ENCODE data around the gene CD9. TPM values are rescaled to one million over a fixed set of nuclear protein-coding genes. Genes with fewer than 3 reads are reported as not detected.
"Not testable (repeated sequence)": the region's sequence is repeated elsewhere in the genome, so short reads cannot be mapped to it uniquely, and the experiment has no call there.

CD9 gene
- total and polyA plus RNA-seq, 2 of the 8 experiments (the other 6 are each of a cell fraction or from before 2014, with no cell fraction given) = 168 to 319 TPM

DNA sequence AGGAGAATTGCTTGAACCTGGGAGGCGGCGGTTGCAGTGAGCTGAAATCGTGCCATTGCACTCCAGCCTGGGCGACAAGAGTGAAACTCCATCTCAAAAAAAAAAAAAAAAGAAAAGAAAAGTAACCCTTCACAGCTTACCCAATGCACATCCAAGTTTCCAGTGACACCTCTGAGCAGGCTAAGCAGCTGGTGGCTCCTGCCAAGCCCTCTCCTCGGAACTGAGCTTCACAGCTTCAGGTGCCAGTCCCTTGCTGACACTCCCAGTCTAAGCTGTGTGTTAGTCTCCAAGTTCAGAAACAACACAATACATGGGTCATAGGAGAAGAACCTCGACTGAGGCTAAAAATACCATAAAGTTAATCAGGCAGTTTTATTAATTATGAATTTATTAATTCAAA lies 7.9 kb downstream of the CD9 start (continued):
- no peak for TF ChIP-seq CTBP2 (IDR thresholded peaks at IDR 0.05; ENCODE audit: borderline replicate concordance, insufficient read depth, insufficient read length, low read length)
- no peak for TF ChIP-seq POLR2A (IDR thresholded peaks at IDR 0.05; ENCODE audit: control extremely low read depth in 1 of 2, low read depth in 2 of 2, low read length in 2 of 2)
- TF ChIP-seq JUND (IDR thresholded peaks at IDR 0.05; ENCODE audit: low read length) = no peak
- no peak for TF ChIP-seq EP300 (IDR thresholded peaks at IDR 0.05; ENCODE audit: borderline replicate concordance in 1 of 2, low read depth in 2 of 2, low read length in 2 of 2)

- H4K91ac ChIP-seq (replicated peaks; ENCODE audit: insufficient read length, low read length); DNase-seq (ENCODE audit: low read depth in 1 of 2, low spot score in 2 of 2); H3K56ac ChIP-seq (replicated peaks; ENCODE audit: insufficient read length, low read depth, low read length); H4K20me1 ChIP-seq (replicated peaks in 1 of 2; ENCODE audit: control insufficient read depth in 1 of 2, insufficient read depth in 2 of 2, low read length in 2 of 2); FAIRE-seq; H2AFZ ChIP-seq (ENCODE audit: low read length); H4K8ac ChIP-seq (ENCODE audit: extremely low read depth, insufficient read depth, low read length); H3K9ac ChIP-seq (replicated peaks in 1 of 4; ENCODE audit: extremely low read depth in 1 of 4, low read depth in 3 of 4, low read length in 3 of 4); H3K27me3 ChIP-seq (replicated peaks in 1 of 4; ENCODE audit: control insufficient read depth in 3 of 4, extremely low read depth in 1 of 4, insufficient read depth in 3 of 4, low read length in 3 of 4); H3K14ac ChIP-seq (ENCODE audit: insufficient read length); H3K23me2 ChIP-seq (ENCODE audit: low read depth, low read length); H2BK120ac ChIP-seq (replicated peaks; ENCODE audit: low read depth, low read length); H3K9me3 ChIP-seq (ENCODE audit: insufficient read depth in 2 of 2, low read depth in 1 of 2, low read length in 1 of 2); H3K27ac ChIP-seq (ENCODE audit: low read depth, low read length); H2BK20ac ChIP-seq (ENCODE audit: low read length); H3K4me3 ChIP-seq (ENCODE audit: extremely low read depth in 1 of 4, insufficient read depth in 2 of 4, low read depth in 3 of 4, low read length in 4 of 4); H2BK5ac ChIP-seq (ENCODE audit: low read depth, low read length); H3K4ac ChIP-seq (replicated peaks; ENCODE audit: insufficient read length, low read depth, low read length); H3K23ac ChIP-seq (ENCODE audit: insufficient read length); H2BK12ac ChIP-seq (ENCODE audit: low read depth, low read length); H3K36me3 ChIP-seq (ENCODE audit: control insufficient read depth in 2 of 4, insufficient read depth in 4 of 4, low read length in 3 of 4); H3K4me2 ChIP-seq (ENCODE audit: insufficient read depth in 1 of 2, low read depth in 2 of 2, low read length in 2 of 2); H2AK5ac ChIP-seq (ENCODE audit: low read depth, low read length); H4K5ac ChIP-seq (ENCODE audit: insufficient read length, low read depth, low read length); H3K18ac ChIP-seq (ENCODE audit: extremely low read depth, low read length): not testable (repeated sequence)
- Histone ChIP-seq H2BK15ac (ENCODE audit: low read length) (peak overlapping the region; percentile 83; the same call in 1 of the 2 replicates), H3K79me2 (ENCODE audit: control insufficient read depth in 1 of 2, insufficient read depth in 2 of 2, low read length in 2 of 2) (peaks cover 0 to 75% of the 10 kb centered on the region in 2 experiments; a peak in 3 of 4 replicates), H3K4me1 (replicated peaks in 1 of 4; ENCODE audit: control insufficient read depth in 3 of 4, insufficient read depth in 4 of 4, low read length in 3 of 4) (peaks cover 22 to 43% (median 37%) of the 10 kb centered on the region in 4 experiments), H3K79me1 (ENCODE audit: low read depth, low read length) (peaks cover 10% of the 10 kb centered on the region)
- 88% methylated on average over 4 of the region's 4 CpGs; no CpG with 5 or more reads in 1 of the 2 experiments for WGBS, 2 experiments (ENCODE audit: extremely low coverage in 1 of 2, insufficient coverage in 1 of 2, insufficient read length in 1 of 2, insufficient replicate concordance in 2 of 2, low coverage in 1 of 2, low lambda C conversion rate in 2 of 2, missing lambda C conversion rate in 1 of 2)
- ChIA-PET CTCF (ENCODE audit: partially characterized antibody) (interaction anchor here (0.6 to 26.9 kb wide), 7 partner anchors 12 to 530 kb away, joined by 3 to 433 read pairs (median 3); no protein-coding TSS in a partner anchor), POLR2A (ENCODE audit: partially characterized antibody) (interaction anchor here (1.2 to 12.4 kb wide), 3 partner anchors 6 to 51 kb away, joined by 3 to 203 read pairs (median 6); partner anchors contain the start of gene CD9)
Observed at GRCh38 chr12:6209428-6209827, 9.2 kb downstream of the CD9 start.

All from H1 (cell line).